Globus pallidus (tissue), 1 donor: ENCODE measurements around the gene RNLS.
"Not testable (repeated sequence)": the region's sequence is repeated elsewhere in the genome, so short reads cannot be mapped to it uniquely, and the experiment has no call there.

Source experiments
- DNase-seq: peaks from one replicate; pipeline ENCODE4 v3.0.0-alpha.2; 2015; ENCODE audit warnings: low spot score

Gene RNLS

DNA sequence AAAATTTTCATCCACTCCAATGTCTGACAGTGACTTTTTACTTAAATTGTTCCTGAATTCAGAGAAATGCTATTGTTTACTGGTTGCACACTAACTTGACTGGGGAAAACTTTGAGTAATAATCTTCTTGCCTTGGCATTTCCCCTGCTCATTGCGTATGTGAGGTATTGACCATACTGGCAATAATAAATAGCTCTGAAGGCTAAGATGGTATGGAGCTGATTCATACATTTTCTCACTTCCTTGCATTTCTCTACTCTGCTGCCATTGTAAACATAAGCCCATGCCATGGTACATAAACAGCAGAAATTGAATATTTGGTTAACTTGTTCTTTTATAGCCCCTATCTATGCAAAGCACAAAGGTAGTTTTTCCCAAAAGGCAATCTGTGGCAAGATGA is 290.0 kb downstream of the RNLS start:
- no peak for DNase-seq

DNA sequence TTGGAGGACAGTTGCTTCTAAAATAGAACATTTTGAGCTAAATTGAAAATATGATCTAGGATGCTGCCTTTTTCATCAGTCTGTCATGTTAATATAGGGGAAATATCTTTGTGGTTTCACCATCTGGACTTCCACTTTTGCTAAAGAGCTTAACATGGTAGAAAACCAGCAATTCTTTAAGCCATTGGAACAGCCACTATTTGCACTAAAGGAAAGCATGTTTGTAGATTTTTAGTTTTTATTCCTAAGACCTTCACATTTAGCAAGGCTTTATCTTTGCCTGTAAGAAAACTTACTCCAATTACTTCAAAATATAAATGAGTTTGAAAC is 291.0 kb downstream of the RNLS start:
- no peak for DNase-seq

DNA sequence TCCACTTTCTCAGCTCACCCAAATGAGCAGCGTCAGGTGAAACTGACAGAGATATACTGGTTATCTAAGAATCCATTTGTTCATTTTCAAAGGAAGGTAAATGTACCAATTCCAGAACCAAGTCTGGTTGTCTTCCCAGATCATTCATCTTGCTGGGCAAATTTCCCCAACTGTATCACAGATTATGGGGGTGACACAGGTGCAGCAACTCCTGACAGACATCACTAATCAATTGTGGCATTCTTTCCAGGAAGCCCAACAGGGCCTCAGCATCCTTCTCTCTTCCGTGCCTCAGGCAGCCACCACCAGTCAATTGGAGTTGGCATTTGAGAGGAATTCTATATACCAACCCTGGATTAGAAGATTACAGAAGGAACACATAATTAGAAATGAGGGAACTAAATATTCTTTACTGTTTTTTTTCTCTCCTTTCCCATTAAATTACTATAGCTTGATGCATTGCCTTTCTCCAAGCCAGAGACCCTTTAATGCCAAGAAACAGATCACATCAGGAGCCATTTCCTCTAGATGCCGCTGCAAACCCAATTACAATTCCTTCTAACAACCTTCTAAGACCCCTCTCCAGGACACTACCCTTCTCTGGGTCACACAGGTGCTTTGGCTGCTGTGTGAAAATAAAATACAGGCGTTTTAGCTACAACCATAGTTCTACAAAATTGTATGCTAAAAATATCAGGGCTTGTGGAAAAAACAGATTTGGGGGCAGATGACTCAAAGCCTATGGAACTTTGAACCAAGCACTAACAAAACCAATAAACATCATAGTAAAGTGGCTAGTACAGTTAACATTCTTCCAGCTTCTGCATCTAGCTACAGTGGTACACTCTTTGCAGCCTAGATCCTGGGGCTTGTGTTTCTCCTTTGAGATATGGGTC is 291.6 kb downstream of the RNLS start:
- DNase-seq = no peak

DNA sequence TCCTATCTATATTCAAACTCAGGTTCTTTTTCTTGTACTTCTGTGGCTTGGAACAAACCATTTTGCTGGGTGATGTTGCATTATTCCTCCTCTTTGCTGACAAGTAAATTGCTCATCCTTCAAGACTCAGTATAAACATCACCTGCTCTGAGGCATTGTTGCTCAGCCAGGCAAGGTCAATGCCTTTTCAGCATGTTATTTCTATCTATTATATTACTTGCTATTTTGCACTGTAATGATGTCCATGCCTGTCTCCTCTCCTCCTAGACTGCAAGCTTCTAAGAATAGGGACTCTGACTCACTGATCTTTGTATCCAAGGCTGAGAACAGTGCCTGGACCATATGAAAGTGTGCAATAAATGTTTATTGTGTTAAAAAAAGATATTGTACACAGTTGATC is 293.8 kb downstream of the RNLS start:
- no peak for DNase-seq

DNA sequence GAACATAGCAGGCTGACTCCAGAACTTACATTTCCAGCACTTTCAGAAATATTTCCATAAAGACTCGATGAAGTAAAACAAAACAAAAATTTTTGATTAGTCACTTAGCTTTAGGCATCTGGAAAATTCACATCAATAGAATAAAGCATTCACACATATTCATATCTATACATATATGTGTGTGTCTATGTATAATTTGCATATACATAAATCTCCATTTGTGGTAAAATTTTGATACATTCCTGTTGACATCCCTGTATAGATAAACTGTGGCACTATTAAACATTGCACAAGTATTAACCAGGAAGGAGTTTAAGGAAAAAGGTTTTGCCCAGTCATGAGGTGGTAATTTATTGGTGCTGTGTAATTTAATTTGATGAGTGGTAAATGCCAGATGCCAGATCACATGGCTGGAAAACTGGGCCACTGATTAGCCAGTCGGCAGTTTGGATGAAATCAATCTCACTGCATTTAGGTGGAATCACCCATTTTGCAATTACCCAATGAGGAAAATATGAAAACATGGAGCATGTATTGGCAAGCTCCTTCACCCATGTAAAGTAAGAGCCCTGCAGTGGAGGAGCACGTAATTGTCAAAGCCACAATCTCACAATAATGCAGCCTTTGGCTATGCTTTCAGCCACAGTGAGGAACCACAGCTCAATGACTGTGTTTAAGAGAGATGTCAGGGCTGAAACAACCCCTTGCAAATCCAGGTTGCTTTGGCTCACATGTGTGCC is 294.6 kb downstream of the RNLS start:
- DNase-seq = no peak

DNA sequence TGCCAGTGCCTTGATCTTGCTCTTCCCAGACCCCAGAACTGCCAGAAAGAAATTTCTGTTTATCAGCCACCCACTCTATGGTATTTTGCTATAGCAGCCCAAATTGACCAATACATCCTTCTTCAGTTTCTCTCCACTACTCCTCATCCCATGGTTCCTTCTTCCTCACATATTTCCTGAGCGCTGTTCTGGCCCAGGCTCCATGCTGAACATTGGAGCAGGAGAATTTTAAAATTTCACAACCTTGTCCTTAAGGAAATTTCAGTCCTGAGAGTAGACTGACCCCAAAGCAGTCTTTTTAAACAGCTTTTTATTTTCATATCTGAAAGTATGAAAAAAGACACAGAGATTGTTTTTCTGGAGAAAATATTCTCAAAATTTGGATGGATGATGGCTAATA is 297.1 kb downstream of the RNLS start:
- no peak for DNase-seq

DNA sequence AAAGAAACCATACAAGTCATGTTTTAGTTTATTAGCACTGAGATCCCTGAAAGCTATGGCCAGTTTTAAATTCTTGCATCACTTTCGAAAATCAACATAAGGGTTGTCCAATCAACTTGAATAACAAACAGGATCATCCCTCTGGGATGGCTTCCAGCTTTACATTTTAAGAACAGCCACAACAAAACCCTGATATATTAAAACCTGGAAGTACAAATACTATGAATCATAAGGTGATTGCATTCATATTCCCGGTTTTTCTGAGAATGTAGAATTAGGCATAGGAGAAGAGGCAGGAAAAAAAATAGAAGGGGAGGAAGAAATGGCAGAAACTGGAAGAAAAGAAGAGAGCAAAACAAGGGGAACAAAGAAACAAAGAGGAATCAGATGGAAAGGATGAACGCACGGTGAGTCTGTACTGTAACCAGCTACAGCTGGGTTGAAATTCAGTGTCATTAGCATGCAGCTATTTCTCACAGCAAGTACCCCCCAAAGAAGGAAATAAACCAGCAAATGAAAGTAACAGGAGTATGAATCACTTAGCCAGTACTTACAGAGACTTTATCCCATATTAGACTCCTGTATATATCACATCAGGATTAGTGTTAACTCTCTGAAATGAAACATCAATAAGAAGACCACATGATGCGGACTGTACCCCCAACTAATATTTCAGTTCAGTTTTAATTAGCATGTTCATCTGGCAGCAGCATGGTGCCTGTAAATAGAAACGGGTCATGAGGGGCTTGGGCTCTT is 301.3 kb downstream of the RNLS start:
- DNase-seq = no peak

DNA sequence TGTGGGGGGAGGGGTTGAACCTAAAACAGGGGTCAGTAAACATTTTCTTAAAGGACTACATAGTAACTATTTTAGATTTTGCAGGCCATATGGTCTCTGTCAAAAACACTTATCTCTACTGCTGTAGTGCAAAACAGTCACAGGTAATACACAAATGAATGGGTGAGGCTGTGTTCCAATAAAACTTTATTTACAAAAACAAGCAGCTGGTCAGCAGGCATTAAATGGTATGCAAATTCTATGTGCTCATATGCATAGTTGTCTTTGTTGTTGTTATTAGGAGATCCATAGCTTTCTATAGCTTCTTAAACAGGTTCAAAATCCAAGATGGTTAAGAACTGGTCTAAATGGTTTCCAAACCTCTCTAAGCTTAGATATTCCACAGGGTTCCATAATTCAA is 302.6 kb downstream of the RNLS start:
- DNase-seq = no peak

DNA sequence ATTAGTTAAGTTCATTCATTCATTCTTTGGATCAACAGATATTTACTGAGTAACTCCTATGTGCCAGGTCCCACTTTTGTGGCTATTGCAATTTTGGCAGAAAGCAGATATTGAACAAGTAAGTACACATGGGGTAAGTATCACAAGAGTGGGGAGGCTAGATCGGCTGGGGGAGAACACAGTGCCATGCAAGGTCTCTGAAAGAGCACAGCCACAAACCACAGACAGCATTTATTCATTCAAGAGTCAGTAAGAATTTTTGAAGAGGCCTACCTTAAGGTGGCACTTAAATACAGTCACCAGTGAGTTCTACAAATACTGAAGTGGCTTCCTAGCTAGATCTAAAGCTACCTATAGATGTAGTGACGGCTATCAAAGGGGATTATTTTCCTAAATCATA is 304.2 kb downstream of the RNLS start:
- DNase-seq = no peak

DNA sequence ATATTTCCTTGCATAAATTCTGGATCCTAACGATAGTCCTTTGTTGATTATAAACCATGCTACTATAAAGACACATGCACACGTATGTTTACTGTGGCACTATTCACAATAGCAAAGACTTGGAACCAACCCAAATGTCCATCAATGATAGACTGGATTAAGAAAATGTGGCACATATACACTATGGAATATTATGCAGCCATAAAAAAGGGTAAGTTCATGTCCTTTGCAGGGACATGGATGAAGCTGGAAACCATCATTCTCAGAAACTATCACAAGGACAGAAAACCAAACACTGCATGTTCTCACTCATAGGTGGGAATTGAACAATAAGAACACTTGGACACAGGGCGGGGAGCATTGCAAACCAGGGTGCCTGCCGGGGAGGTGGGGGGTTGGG is 306.2 kb downstream of the RNLS start:
- DNase-seq = not testable (repeated sequence)

DNA sequence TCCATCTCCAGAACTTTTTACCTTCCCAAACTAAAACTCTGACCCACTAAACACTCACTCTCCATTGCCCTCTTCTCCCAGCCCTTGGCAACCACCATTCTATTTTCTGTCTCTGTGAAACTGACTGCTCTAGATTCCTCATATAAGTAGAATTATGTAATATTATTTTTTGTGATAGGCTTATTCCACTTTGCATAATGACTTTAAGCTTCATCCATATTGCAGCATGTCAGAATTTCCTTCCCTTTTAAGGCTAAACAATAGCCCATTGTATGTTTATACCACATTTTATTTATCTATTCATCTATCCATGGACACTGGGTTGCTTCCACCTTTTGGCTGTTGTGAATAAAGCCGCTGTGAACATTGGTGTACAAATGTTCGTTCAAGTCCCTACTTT is 308.8 kb downstream of the RNLS start:
- no peak for DNase-seq

DNA sequence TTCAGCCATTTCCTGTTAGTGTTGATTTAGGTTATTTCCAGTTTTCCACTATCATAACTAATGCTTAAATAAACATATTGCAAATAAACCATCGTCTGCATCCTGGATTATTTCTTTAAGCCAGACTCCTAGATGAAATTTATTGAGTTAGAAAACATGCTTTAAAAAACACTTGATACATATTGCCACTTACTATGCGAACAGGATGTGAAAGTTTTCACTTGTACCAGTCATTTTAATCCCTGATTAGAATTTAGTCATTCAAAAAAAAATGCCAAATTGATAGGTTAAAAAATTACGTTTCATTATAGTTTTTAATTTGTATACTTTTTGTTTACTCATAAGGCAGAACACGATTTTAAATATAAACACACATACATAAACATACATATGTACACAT is 309.6 kb downstream of the RNLS start:
- no peak for DNase-seq

DNA sequence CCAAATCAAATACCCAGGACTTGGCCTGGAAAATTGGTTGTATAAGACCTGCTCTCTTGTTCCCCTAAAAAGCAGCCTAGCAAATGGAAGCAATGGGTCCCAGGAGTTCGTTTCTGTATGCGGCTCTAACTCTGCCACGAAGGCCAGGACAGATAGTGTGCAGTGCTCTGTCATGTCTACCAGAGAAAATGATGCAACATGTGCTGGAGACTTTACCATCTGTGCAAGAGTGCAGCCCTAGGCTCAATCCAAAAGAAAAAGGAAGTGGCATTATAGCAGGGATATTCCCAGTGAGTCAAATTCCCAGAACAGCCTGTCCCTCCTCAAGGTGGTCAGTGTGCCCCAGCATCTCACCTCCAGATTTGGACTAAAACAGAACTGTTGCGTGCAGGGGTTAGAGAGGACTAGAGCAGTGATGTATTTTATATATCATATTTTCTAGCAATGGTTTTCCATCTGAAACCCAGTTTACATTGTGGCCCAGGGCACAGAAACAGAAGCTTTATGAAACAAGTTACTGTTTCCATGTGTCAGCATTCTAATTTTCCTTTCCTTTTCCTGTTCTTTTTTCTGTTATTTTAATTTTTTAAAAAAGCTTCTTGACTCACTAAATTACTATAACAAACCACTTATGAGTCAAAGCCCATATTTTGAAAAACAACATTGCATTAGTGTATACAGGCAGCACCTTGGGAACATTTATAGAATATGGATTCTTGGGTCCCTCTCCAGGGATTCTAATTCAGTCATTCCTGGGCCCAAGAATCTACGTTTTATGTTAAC is 311.2 kb downstream of the RNLS start:
- DNase-seq = no peak

DNA sequence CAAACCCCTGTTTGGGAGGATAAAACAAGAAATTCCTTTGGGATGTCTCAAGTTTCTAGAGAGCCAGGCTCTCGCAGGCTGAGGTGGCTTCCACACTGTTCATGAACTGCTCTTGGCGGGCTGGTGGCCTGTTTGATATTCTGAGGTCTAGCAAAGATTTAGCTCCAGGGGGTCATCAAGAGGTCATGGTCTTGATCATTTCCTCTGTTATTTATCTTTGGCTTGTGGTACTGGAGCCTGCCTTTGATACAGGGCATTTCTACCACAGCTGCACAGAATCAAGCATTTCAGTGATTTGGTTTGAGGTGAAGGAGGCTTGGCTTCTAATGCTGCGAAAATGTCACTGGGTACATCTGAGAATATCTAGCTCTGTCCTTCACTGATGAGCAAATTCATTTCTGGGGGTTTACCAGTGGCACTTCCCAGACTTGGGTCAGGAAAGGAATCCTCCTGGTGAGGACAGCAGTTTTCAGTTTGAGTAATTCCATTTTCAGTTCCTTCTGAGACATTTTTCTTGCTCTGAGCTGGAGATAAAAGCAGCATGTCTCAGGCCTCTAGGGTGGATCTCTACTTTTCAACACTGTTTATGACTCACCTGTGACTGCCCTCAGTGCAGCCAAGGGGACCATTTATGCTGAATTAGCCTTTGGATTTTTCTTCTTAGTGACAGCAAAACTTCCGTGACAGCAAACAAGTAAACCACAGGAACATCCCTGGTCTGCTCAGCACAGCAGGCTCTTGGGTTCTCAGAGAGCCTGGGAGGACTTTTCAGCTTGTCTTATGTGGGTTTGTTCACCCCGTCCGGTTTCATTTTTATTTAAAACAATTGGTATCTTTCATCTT is 312.0 kb downstream of the RNLS start:
- peak; percentile 22 for DNase-seq

DNA sequence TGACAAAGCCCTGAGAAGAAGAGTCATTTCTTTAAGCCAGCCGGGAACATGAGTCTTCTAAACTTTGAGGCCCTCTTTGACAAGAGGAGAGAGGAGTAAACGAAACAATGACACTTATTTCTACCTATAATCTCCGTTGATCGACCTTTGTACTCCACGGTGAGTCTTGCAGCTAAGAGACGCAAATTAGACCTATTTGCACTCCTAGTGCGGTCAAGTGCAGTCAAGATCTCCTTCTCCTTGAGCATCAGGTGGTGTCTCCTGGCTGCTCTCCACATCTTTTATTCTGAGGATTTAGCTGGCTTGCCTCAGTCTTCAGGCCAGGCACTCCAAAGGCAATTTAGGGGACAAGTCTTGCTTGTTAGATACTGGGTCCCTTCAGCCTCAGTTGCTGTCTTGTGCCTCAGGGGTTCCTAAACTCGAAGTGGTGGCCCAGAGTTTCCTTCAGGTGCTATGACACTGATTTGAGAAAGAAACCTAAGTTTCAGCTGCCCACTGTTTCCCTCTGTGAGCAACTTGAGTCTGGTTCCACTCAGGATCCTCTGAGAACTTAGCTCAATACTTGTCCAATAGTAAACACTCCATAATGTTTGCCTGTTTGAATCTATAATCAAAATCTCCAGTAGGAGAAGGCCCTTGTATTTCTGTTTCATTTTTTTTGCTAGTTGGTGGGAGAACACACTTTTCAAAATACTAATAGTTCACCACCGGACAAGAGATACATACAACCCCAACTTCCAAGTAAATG is 312.9 kb downstream of the RNLS start:
- no peak for DNase-seq

DNA sequence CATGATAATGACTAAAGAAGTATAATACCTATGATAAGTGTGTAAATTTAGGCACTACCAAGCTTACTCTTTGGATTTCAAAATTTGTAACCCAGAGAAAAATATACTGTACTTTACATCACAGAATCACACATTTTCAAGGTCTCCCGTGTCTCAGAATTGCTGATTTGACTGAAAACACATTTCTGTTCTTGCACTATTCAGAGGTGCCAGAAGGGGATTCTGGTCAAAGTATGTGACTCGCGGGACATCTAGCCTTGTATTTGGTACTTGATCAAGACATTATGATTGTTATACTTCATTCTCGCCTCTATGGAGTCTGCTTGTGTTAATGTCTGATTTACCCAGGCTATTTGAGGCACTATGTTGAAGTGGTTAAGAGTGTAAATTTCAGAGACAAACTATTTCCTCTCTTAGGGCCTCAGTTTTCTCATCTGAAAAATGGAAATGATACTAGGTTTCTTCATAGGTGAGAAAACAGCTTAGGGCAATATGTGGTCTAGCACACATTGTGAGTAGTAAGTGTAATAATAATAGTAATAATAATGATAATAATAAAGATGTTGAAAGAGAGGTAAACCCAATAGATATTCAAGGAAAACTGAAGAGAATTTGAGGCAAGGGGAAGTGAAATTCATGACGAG is 320.4 kb downstream of the RNLS start:
- no peak for DNase-seq

DNA sequence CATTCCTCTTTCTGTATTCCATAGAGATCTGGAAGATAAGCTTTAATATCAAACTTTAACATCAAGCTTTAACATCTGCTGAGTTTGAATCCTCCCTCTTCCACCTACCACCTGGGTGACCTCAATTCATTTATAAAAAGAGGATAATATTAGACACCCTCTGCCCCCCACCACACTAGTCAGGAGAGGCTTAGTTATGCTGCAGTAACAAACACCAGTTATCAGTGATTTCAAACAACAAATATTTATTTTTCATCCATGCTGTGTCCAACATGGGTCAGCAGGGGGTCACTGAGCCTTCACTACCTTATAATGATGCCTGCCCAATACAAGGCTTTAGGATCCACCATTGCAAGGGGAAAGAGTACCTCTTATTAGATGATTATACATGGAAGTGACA is 322.0 kb downstream of the RNLS start:
- DNase-seq = no peak

DNA sequence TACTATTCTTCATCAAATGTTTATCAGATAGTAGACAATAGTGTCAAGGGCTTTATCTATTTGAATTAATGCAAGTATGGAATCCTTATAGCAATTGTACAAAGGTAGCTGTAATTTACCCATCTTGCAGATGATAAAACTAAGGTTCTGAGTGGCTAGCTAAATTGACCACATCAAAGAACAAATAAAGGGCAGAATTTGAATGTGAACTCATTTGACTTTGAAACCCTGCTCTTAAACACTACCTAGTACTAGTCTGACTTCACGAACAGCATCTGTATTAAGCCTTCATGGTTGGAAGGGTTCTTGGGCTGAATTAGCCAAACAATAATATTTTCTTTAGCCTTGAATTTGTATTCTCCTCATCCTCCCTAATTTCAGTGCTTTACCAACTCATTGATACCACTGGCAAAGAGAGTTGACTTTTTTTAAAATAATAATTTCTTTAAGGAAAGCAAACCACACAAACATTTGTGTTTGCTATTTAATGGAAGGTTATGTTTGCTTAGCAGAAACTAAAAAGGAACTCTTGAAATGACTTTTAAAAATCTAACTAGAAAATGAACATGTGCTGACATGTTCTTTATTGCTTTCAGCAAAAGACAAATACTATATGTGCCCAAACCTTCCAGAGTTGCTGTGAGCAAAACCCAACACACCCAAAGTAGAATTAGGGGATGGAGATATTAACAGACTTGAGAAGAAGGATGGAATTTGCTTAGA is 322.6 kb downstream of the RNLS start:
- DNase-seq = no peak

DNA sequence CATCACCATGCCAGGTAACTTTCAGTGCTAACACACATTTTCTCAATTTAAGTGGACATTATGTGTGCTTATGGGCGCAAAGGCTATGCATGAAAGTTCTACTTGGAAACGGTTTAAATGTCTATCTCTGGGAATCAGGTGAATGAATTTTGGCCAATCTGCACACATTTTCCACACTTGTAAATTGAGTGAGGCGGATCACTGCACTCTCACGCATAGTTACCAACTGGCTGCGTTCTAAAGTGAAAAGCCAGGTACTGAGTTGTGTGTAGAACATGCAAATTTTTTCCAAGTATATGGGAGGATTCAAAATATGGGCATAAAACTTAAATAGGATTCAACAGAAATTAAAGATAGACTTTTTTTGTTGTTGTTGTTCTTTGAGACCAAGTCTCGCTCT is 323.7 kb downstream of the RNLS start:
- no peak for DNase-seq
